ENCODE measurements around the gene BPIFB6.

Gene BPIFB6

GRCh38 chr20:33002087-33002808 lies 29.2 kb upstream of the BPIFB6 start:
- no peak for DNase-seq

GRCh38 chr20:33004141-33004751 lies 27.2 kb upstream of the BPIFB6 start, which contains the start of gene SUN5:
TSS of gene SUN5 (minus strand) at chr20:33004433. CDS start at chr20:33004340, 93 bp downstream.
- no peak for DNase-seq

DNA sequence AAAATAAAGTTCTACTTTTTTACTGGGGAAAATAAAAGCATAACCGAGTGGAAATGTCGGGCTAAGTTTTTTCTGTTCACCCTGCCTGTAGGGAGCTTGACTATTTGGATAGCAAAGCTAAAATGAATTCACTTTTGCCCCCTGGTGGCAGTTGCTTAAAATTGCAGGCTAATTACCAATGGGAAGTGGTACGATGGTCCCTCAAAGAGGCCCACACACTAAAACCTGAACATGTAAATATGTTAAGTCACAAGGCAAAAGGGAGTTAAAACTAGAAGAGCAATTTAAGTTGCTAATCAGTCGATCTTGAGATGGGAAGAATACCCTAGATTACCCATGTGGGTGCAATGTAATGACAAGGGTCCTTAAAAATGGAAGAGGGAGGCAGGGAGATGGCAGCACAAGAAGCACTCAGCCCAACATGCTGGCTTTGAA lies 26.3 kb upstream of the BPIFB6 start:
- no peak for DNase-seq

DNA sequence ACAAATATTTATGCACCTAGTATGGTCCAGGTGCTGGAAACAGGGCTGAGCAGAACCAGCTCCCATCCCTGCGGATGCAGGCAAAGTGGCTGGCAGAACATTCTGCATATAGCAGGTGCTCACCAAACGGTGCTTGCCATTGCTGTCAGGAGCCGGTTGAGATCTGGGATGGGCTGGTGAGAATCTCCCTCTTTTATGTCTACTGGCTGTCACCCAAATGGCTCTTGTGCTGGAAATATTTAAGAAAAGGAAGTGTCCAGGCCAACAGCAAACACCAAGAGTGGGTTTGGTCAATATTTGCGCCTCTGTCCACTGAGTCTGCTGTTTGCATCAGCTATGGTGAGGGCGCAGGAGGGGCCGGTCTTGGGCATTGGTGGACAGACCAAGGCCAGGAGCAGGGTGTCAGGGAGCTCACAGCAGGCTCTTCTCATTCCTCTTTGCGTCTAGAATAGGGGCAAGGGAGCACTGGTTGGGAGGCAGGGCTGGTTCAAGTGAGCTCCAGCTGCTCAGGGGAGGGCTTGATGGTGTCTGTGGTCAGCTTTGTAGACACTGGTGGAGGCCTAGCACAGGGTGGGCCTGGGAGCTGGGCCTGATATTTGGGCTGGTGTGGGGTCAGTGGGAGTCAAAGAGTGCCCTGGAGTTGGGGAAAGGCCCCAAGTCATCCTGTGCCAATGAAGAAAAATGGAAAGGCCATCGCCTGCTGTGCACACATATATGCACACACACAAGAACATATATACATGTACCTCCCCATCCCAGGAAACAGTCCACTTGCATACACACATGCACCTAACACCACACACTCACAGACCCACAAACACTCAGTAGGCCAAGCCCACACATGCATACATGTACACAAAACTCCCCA lies 25.3 kb upstream of the BPIFB6 start:
- DNase-seq: no peak

DNA sequence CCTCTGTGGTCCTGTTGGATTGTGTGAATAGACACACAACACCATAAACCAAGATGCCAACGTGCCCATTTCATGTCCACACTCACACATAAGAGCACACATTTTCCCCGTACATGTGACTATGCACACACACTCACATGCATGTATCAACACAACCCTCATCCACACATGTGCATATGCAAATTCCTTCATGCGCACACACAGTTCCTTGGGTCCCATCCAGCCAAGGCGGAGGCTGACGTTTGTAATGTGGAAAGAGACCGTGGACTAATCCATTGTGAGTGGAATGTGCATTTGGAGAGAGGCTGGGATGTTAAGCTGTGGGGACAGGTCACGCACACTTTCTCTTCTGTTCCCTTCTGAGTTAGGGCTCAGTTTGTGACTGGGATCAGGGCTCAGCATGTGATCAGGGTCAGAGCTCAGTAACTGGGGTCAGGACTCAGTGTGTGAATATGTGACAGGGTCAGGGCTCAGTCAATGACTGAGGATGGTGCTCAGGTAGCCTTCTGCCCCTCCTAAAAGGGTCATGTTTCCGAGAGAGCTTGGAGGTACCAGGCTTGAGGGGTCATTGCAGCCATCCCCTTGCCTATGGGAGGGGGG lies 24.6 kb upstream of the BPIFB6 start:
- no peak for DNase-seq

GRCh38 chr20:33007376-33008335 lies 23.8 kb upstream of the BPIFB6 start, which contains the start of gene BPIFB2:
TSS of gene BPIFB2 (plus strand) at chr20:33007704. CDS start at chr20:33008575, 871 bp downstream.
- DNase-seq: no peak

GRCh38 chr20:33008336-33009213 lies 22.9 kb upstream of the BPIFB6 start:
- no peak for DNase-seq

- DNase-seq: no peak
Measured at GRCh38 chr20:33009214-33010132, 22.0 kb upstream of the BPIFB6 start.

GRCh38 chr20:33010133-33010504 lies 21.3 kb upstream of the BPIFB6 start:
- no peak for DNase-seq

DNA sequence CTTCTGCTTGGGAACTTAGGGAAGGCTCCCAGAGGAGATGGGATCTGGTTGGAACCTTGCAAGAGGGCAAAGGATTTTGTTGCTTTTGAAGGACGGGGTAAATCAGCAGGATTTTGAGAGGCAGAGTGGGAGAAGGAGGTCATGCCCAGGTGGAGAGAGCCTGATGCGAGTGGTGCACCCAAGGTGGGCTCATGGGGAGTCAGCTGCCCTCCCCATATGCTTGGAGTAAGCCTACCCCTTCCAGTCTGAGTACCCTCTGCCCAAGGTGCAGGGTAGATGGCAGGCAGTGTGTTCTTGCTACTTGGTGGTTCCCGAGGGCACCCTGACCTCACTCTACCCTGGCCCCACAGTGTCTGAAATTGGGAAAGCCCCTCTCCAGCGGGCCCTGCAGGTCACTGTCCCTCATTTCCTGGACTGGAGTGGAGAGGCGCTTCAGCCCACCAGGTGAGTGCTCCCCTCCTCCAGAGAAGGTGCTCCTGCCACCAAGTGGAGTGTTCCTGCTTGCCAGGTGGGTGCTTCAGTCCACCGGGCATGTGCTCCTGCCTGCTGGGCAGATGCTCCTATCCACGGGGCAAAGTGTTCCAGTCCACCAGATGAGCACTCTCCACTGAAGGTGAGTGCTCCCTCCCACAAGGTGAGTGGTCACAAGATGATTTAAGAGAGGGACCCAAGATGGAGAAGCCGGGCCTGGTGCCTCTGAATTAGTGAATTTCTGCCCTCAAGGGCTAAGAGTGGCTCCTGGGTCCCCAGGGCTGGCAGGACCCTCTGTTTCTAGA lies 20.6 kb upstream of the BPIFB6 start:
- DNase-seq: no peak

DNA sequence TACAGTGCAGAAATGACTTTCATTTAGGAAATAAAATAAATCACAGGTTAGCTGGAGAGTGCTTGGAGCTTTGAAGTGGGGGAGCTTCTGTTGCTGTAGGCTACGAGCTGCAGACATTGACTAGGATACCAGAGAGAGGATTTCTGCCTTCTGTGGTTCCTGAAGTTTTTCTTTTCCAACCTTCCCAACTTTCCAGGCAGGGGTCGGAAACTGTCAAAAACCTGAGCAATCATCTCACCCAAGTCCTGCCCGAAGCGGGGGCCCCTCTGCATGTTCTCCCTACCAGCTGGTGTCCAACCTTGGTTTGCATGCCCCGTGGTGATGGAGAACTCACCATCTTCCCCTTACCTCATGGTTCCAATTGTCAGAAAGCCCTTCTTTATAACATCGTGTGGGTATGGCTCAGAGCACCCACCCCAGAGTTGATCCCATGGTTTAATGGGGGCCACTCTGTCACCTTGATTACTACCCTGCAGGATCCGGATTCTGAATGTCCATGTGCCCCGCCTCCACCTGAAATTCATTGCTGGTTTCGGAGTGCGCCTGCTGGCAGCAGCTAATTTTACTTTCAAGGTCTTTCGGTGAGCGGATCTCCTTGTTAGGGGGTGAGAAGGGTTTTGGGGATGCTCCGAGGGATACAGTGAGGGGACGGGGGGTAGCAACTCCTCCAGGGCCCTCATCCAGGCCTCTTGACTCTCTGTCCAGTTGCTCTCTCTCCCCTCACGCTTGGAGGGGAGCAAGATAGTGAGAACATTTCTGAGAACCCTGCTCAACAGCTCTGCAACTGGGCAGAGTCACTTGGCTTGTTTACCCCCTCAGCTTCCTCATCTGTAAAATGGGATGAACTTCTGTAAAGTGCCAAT lies 18.9 kb upstream of the BPIFB6 start:
- DNase-seq: no peak

DNA sequence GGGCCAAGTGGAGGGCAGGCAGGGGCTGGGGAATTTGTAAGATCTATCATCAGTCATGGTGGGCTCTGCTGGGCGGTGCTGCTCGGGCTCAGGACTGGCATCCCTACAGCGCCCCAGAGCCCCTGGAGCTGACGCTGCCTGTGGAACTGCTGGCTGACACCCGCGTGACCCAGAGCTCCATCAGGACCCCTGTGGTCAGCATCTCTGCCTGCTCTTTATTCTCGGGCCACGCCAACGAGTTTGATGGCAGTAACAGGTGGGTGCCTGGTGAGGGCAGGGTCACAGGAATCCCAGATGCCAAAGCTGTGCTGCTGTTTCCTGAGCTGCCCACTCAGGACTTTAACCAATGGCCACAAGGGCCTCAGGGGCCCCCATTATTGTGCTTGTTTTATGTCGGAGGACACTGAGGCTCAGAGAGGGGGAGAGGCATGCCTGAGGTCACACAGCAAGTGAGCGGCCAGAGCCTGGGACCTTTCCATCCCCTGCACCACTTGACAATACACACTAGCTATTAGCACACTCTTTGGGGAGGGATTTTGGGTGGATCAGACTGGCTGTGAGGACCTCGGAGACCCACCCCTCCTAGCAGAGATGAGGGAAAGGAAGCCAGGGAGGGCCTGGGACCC lies 17.6 kb upstream of the BPIFB6 start:
- no peak for DNase-seq

DNA sequence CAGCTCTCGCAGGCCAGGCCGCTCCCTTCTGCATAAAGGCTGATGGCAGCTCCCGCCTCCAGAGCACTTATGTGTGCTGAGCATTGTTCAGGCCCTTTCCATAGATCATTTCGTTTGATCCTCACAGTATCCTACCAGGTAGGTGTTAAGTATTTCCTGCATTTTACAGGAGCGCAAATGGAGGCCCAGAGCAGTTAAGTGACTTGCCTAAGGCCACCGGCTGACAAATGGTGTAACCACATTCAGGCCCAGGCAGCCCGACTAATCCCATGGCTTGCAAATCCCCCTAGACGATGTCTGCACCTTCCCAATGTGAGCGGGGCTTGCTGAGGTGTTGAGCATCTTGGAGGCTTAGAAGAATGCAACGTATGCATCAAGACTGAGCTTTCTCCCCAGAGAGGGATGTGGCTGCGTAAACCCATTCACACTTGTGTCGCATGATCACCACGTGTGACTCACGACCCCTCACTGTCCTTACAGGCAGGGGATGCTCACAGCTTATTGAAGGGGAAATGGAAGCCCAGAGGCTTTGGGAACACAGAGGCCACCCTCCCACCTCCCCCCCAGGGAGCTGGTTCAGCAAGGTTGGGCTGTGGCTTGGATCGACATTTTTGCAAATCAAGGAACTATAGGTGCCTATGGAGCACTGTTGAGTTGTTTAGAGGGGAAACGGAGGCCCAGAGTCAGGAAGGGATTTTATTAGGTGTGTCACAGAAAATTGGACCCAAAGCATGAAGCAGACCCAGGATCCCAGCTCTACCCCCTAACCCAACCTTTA lies 16.9 kb upstream of the BPIFB6 start:
- no peak for DNase-seq

DNA sequence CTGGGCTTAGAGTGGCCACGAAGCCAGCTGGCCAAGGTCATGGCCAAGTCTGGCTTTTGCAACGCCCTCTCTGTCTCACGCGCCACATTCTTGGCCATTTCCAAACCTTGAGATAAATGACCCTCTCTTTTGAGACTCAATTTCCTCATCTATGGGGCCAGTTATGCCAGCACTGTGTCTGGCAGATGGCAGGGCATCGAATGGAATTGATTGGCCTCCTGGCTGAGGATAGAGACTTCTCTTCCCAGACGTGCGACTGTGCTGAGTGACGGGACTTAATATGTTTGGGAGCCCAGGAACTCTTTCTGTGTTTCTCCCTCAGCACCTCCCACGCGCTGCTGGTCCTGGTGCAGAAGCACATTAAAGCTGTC lies 16.3 kb upstream of the BPIFB6 start:
- DNase-seq: no peak

- DNase-seq: no peak
Measured at GRCh38 chr20:33015700-33016580, 15.5 kb upstream of the BPIFB6 start.
